Mesenchymal stem cell (in vitro differentiated cells and primary cell): ENCODE measurements around the gene NTF3.

Source experiments
- DNase-seq: peaks from one replicate; pipeline ENCODE4 v3.0.0-alpha.2; 2013
- H2AFZ ChIP-seq: one replicate; pipeline ENCODE4 v1.6.1; 2013; ENCODE audit warnings: low read depth, mild to moderate bottlenecking, control low read depth, inconsistent platforms, low read length, moderate library complexity
- H2AK5ac ChIP-seq: 2 replicates; pipeline ENCODE4 v1.6.1; 2013; ENCODE audit warnings: low read length, moderate library complexity, mild to moderate bottlenecking, inconsistent platforms; ENCODE audit not compliant: severe bottlenecking
- H2BK120ac ChIP-seq: one replicate; pipeline ENCODE4 v1.6.1; 2013; ENCODE audit warnings: low read depth, mild to moderate bottlenecking, inconsistent platforms, low read length, moderate library complexity
- H2BK12ac ChIP-seq, 2 experiments: one replicate each; pipeline ENCODE4 v1.6.1; 2013; ENCODE audit warnings: inconsistent platforms in 2 of 2, low read length in 2 of 2, mild to moderate bottlenecking in 2 of 2, moderate library complexity in 2 of 2, control low read depth in 1 of 2
- H2BK15ac ChIP-seq: one replicate; pipeline ENCODE4 v1.6.1; 2013; ENCODE audit warnings: mild to moderate bottlenecking, low read depth, inconsistent platforms; ENCODE audit not compliant: poor library complexity, severe bottlenecking
- H2BK5ac ChIP-seq: 2 replicates; pipeline ENCODE4 v1.6.1; 2013; ENCODE audit warnings: low read depth, mild to moderate bottlenecking, low read length, control low read depth, inconsistent platforms; ENCODE audit not compliant: poor library complexity, severe bottlenecking
- H3K14ac ChIP-seq, 2 experiments: one replicate each; pipeline ENCODE4 v1.6.1; 2013; ENCODE audit warnings: inconsistent platforms in 2 of 2, low read length in 2 of 2, control low read depth in 1 of 2, mild to moderate bottlenecking in 1 of 2, moderate library complexity in 1 of 2
- H3K18ac ChIP-seq, 2 experiments: one replicate each; pipeline ENCODE4 v1.6.1; 2013; ENCODE audit warnings: inconsistent platforms in 2 of 2, low read length in 2 of 2, control low read depth in 1 of 2, low read depth in 1 of 2, mild to moderate bottlenecking in 1 of 2
- H3K23ac ChIP-seq, 2 experiments: one replicate each; pipeline ENCODE4 v1.6.1; 2013; ENCODE audit warnings: inconsistent platforms in 2 of 2, low read length in 2 of 2, mild to moderate bottlenecking in 2 of 2, moderate library complexity in 2 of 2, control low read depth in 1 of 2
- H3K27ac ChIP-seq: 2 replicates; pipeline ENCODE4 v1.5.1; 2013; ENCODE audit warnings: mild to moderate bottlenecking, moderate library complexity, low read length, control low read depth, inconsistent platforms; ENCODE audit not compliant: poor library complexity, severe bottlenecking
- H3K27me3 ChIP-seq, 2 experiments: 2 replicates each; pipeline versions ENCODE4 v1.6.1 to v1.7.0; 2013; ENCODE audit warnings: low read length in 2 of 2, mild to moderate bottlenecking in 2 of 2, moderate library complexity in 2 of 2, control low read depth in 1 of 2, inconsistent platforms in 1 of 2; ENCODE audit not compliant: control insufficient read depth in 1 of 2, insufficient read depth in 1 of 2
- H3K36me3 ChIP-seq, 2 experiments: 2 replicates each; pipeline versions ENCODE4 v1.6.1 to v1.7.0; 2013; ENCODE audit warnings: low read length in 2 of 2, control low read depth in 1 of 2, inconsistent platforms in 1 of 2, low read depth in 1 of 2, mild to moderate bottlenecking in 1 of 2; ENCODE audit not compliant: insufficient read depth in 2 of 2, control insufficient read depth in 1 of 2
- H3K4ac ChIP-seq, 2 experiments: one replicate each; pipeline ENCODE4 v1.6.1; 2013; ENCODE audit warnings: inconsistent platforms in 2 of 2, low read length in 2 of 2, mild to moderate bottlenecking in 2 of 2, moderate library complexity in 2 of 2, control low read depth in 1 of 2, low read depth in 1 of 2
- H3K4me1 ChIP-seq: 2 replicates; pipeline ENCODE4 v1.6.1; 2013; ENCODE audit warnings: low read depth, low read length, control low read depth; ENCODE audit not compliant: control insufficient read depth, insufficient read depth
- H3K4me2 ChIP-seq: 2 replicates; pipeline ENCODE4 v1.6.1; 2013; ENCODE audit warnings: low read length, mild to moderate bottlenecking, inconsistent platforms; ENCODE audit not compliant: poor library complexity, severe bottlenecking
- H3K4me3 ChIP-seq, 2 experiments: 2 replicates each; pipeline versions ENCODE4 v1.5.1 to v1.7.0; 2013; ENCODE audit warnings: low read length in 2 of 2, mild to moderate bottlenecking in 2 of 2, control low read depth in 1 of 2, low read depth in 1 of 2; ENCODE audit not compliant: insufficient read depth in 1 of 2
- H3K79me1 ChIP-seq: replicated peaks from 2 replicates; pipeline ENCODE4 v1.6.1; 2013; ENCODE audit warnings: mild to moderate bottlenecking, control low read depth, low read length, inconsistent platforms; ENCODE audit not compliant: poor library complexity, severe bottlenecking
- H3K9ac ChIP-seq: 2 replicates; pipeline ENCODE4 v1.7.0; 2013; ENCODE audit warnings: mild to moderate bottlenecking, low read length, moderate library complexity
- H3K9me3 ChIP-seq: 2 replicates; pipeline ENCODE4 v1.7.0; 2013; ENCODE audit warnings: mild to moderate bottlenecking, low read length; ENCODE audit not compliant: control insufficient read depth
- H4K8ac ChIP-seq: one replicate; pipeline ENCODE4 v1.6.1; 2013; ENCODE audit warnings: inconsistent platforms, mild to moderate bottlenecking, low read length, moderate library complexity
- H4K91ac ChIP-seq: one replicate; pipeline ENCODE4 v1.6.1; 2013; ENCODE audit warnings: mild to moderate bottlenecking, low read length, inconsistent platforms
- WGBS: methylation state at CpG from one replicate; pipeline ENCODE4 v1.1.7; 2013; ENCODE audit warnings: mixed read lengths; 5-methylcytosine and 5-hydroxymethylcytosine counted together

The NTF3 gene

DNA sequence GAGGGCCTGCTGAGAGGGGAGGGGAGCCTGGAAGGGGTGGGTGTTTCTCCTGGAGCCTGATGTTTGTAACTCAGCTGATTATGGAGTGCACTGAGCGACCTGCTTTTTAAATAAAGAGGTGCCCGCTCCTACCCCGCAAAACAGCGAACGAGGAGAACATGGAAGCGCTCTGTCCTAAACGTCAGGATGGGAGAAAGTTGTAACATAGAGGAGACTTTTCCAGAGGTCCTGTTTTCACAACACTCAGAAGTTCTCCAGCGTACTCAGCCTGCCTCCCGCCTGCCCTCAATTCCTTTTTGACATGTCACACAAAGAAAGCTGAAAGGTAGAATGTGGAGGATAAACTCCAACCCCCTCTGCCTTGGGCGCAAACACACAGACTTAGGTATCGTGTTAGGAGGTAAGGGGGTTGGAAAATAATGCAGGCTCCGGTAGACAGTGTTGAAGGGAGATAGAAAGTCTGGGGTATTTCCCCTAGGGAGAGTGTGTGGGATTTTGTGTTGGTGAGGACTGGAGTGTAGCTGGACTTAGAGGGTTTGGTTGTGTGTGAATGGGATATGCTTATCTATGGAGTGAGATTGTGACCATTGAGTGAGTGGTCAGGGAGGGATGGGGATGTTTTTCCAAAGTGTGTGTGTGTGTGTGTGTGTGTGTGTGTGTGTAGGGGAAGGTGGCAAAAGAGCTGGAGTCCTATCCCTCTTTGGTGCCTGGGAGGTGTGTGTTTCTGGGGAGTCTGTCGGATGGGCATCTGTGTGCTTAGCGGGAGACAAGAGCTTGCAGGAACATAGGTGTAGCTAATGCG lies 2.1 kb downstream of the NTF3 start:
- no peak overlapping the region for H2BK15ac ChIP-seq
- H2AK5ac ChIP-seq: no peak overlapping the region
- H3K9ac ChIP-seq: no peak overlapping the region
- H2BK120ac ChIP-seq: no peak overlapping the region
- no peak overlapping the region for H3K27ac ChIP-seq
- 18% methylated on average over 13 of the region's 15 CpGs for WGBS
- no peak overlapping the region for H4K8ac ChIP-seq
- H3K4me1 ChIP-seq: peaks cover 32% of the 10 kb centered on the region
- H3K14ac ChIP-seq: no peak overlapping the region
- H4K91ac ChIP-seq: no peak overlapping the region
- H3K27me3 ChIP-seq: peaks cover 88 to 92% of the 10 kb centered on the region in 2 experiments
- H3K4me2 ChIP-seq: peak overlapping the region; percentile 64
- H3K18ac ChIP-seq: no peak overlapping the region
- H3K36me3 ChIP-seq: no peaks in the 10 kb centered on the region
- no peak overlapping the region for H3K4ac ChIP-seq
- H3K79me1 ChIP-seq: no peaks in the 10 kb centered on the region
- no peak overlapping the region for H2AFZ ChIP-seq
- DNase-seq: peak; percentile 42
- H3K9me3 ChIP-seq: no peaks in the 10 kb centered on the region
- H2BK5ac ChIP-seq: no peak overlapping the region
- H2BK12ac ChIP-seq: no peak overlapping the region
- H3K23ac ChIP-seq: no peak overlapping the region
- H3K4me3 ChIP-seq: peak overlapping the region; percentile 52 to 77

- Histone ChIP-seq H3K4me1 (peaks cover 32% of the 10 kb centered on the region), H3K79me1 (no peaks in the 10 kb centered on the region), H2BK120ac (no peak overlapping the region), H3K9ac (no peak overlapping the region), H3K27ac (no peak overlapping the region), H3K18ac (no peak overlapping the region), H2BK12ac (no peak overlapping the region), H2AK5ac (no peak overlapping the region), H2BK5ac (no peak overlapping the region), H3K23ac (no peak overlapping the region), H3K14ac (no peak overlapping the region), H3K27me3 (peaks cover 87 to 91% of the 10 kb centered on the region in 2 experiments), H4K8ac (no peak overlapping the region), H3K36me3 (no peaks in the 10 kb centered on the region), H3K4me2 (no peak overlapping the region), H2BK15ac (no peak overlapping the region), H3K4ac (no peak overlapping the region), H4K91ac (no peak overlapping the region), H2AFZ (no peak overlapping the region), H3K4me3 (no peak overlapping the region), H3K9me3 (no peaks in the 10 kb centered on the region)
- 50% methylated on average over 6 of the region's 6 CpGs for WGBS
- DNase-seq: no peak
These were observed 3.0 kb downstream of the NTF3 start for GRCh38 chr12:5434647-5435560.

GRCh38 chr12:5437182-5437583 lies 5.3 kb downstream of the NTF3 start:
- Histone ChIP-seq H2AFZ (no peak overlapping the region), H3K27me3 (peaks cover 75 to 91% of the 10 kb centered on the region in 2 experiments), H3K14ac (no peak overlapping the region), H2BK12ac (no peak overlapping the region), H3K9ac (no peak overlapping the region), H3K18ac (no peak overlapping the region), H3K4me3 (no peak overlapping the region), H3K36me3 (no peaks in the 10 kb centered on the region), H4K91ac (no peak overlapping the region), H3K4me1 (peaks cover 22% of the 10 kb centered on the region), H2AK5ac (no peak overlapping the region), H3K4ac (no peak overlapping the region), H2BK5ac (no peak overlapping the region), H3K27ac (no peak overlapping the region), H3K79me1 (no peaks in the 10 kb centered on the region), H3K23ac (no peak overlapping the region), H2BK15ac (no peak overlapping the region), H3K4me2 (no peak overlapping the region), H4K8ac (peak overlapping the region; percentile 6), H2BK120ac (no peak overlapping the region), H3K9me3 (no peaks in the 10 kb centered on the region)
- DNase-seq: no peak
- 76% methylated on average over 4 of the region's 4 CpGs for WGBS

DNA sequence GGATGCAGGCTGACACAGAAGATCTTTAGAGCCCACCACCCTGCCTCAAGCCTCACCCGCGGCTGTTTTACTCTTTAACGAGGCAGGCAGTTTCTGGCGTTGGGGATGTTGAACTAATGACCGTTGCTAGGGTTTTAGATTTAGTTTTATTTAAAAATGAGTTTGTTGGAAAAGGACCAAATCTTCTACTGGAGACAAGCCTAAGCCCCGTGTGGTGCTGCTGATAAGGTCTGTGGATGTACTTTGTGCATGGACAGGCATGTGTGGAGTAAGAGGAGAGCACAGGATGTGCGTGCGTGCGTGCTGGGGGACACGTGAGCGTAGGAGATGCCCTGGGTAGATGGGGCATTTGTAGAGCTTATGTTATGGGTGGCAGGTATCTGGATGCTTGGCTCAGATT lies 5.7 kb downstream of the NTF3 start:
- Histone ChIP-seq H3K36me3 (no peaks in the 10 kb centered on the region), H3K4me2 (no peak overlapping the region), H4K91ac (no peak overlapping the region), H3K79me1 (no peaks in the 10 kb centered on the region), H3K14ac (no peak overlapping the region), H2AFZ (no peak overlapping the region), H4K8ac (peak overlapping the region; percentile 6), H3K4ac (no peak overlapping the region), H2BK120ac (no peak overlapping the region), H3K27ac (no peak overlapping the region), H2BK12ac (no peak overlapping the region), H3K18ac (no peak overlapping the region), H3K23ac (no peak overlapping the region), H3K4me1 (peaks cover 18% of the 10 kb centered on the region), H3K4me3 (no peak overlapping the region), H3K9ac (no peak overlapping the region), H2BK15ac (no peak overlapping the region), H2AK5ac (no peak overlapping the region), H3K27me3 (peaks cover 71 to 87% of the 10 kb centered on the region in 2 experiments), H2BK5ac (no peak overlapping the region), H3K9me3 (no peaks in the 10 kb centered on the region)
- no peak for DNase-seq
- 87% methylated on average over 11 of the region's 11 CpGs for WGBS
